GM19238 (cell line): Measurements from ENCODE around the gene GPANK1.

Source experiments
- DNase-seq: peaks from one replicate; pipeline ENCODE4 v3.0.0; 2011; ENCODE audit warnings: low spot score; ENCODE audit not compliant: insufficient read length

GPANK1 gene

GRCh38 chr6:31620586-31621319, 44.0 kb downstream of the GPANK1 start, which contains the start of gene PRRC2A:
Gene PRRC2A, plus strand, starts transcription at chr6:31620715. Its CDS starts 2,075 bp downstream, at chr6:31622790.
- peak; percentile 87 for DNase-seq

- DNase-seq = peak; percentile 86
These were observed 44.8 kb downstream of the GPANK1 start for GRCh38 chr6:31619805-31620585.

GRCh38 chr6:31617010-31617409, 47.8 kb downstream of the GPANK1 start:
- no peak for DNase-seq

- no peak for DNase-seq
These were observed 49.0 kb downstream of the GPANK1 start for GRCh38 chr6:31615748-31616147.

GRCh38 chr6:31614684-31615578, 49.9 kb downstream of the GPANK1 start, which contains the start of gene AIF1:
Gene AIF1, plus strand, starts transcription at chr6:31615234. Its CDS starts 96 bp downstream, at chr6:31615330.
- DNase-seq = no peak

GRCh38 chr6:31614075-31614619, 50.6 kb downstream of the GPANK1 start:
- no peak for DNase-seq
